Skeletal muscle tissue (tissue), 4 donors: Measurements from ENCODE around the gene SNRNP25. TPM values are rescaled to one million over a fixed set of nuclear protein-coding genes. Genes with fewer than 3 reads are reported as not detected.
"Not testable (repeated sequence)": the region's sequence is repeated elsewhere in the genome, so short reads cannot be mapped to it uniquely, and the experiment has no call there.

Experiments used
- H3K27ac ChIP-seq: one replicate; pipeline ENCODE4 v1.7.0; 2013; ENCODE audit warnings: mild to moderate bottlenecking, low read depth, low read length, inconsistent platforms
- H3K27me3 ChIP-seq, 3 donors: one replicate each; pipeline ENCODE4 v1.7.0; 2013; ENCODE audit warnings: low read length in 3 of 3; ENCODE audit not compliant: control insufficient read depth in 3 of 3, insufficient read depth in 3 of 3
- H3K36me3 ChIP-seq, 3 donors: one replicate each; pipeline ENCODE4 v1.7.0; 2013; ENCODE audit warnings: low read length in 3 of 3; ENCODE audit not compliant: control insufficient read depth in 3 of 3, insufficient read depth in 3 of 3
- H3K4me1 ChIP-seq, 3 donors: one replicate each; pipeline ENCODE4 v1.7.0; 2013; ENCODE audit warnings: low read length in 3 of 3, mild to moderate bottlenecking in 3 of 3; ENCODE audit not compliant: control insufficient read depth in 3 of 3, insufficient read depth in 3 of 3
- H3K4me3 ChIP-seq, 3 donors: one replicate each; pipeline ENCODE4 v1.7.0; 2013; ENCODE audit warnings: low read length in 3 of 3
- H3K9ac ChIP-seq, 3 donors: one replicate each; pipeline ENCODE4 v1.7.0; 2013; ENCODE audit warnings: low read length in 3 of 3, mild to moderate bottlenecking in 3 of 3, moderate library complexity in 2 of 3, low read depth in 1 of 3
- H3K9me3 ChIP-seq, 3 donors: one replicate each; pipeline ENCODE4 v1.7.0; 2013; ENCODE audit warnings: low read length in 3 of 3; ENCODE audit not compliant: control insufficient read depth in 3 of 3
- total RNA-seq: library from RNA; depleted of rRNA; stranded (reverse); fragments of >200 nt; gene quantifications from one replicate; pipeline ENCODE4 v1.2.3, GENCODE V29; 2014
- donor health status: Osteomylitis.

The SNRNP25 gene
- total RNA-seq, 1 donor from 2014 or later: 16.2 TPM

- Histone ChIP-seq H3K27ac (no peak overlapping the region), H3K27me3 (no peaks in the 10 kb centered on the region), H3K36me3 (peaks cover 0 to 2% (median 0%) of the 10 kb centered on the region in 3 donors), H3K4me3 (no peak overlapping the region), H3K9ac (no peak overlapping the region), H3K4me1 (peaks cover 0 to 3% (median 3%) of the 10 kb centered on the region in 3 donors), H3K9me3 (no peaks in the 10 kb centered on the region)
These were observed 19.6 kb upstream of the SNRNP25 start for GRCh38 chr16:33877-34647.

GRCh38 chr16:34648-34987 lies 19.0 kb upstream of the SNRNP25 start:
- peaks cover 0 to 3% (median 3%) of the 10 kb centered on the region in 3 donors for H3K4me1 ChIP-seq
- no peak overlapping the region for H3K4me3 ChIP-seq
- no peak overlapping the region for H3K27ac ChIP-seq
- H3K9ac ChIP-seq: no peak overlapping the region
- no peaks in the 10 kb centered on the region for H3K27me3 ChIP-seq
- H3K36me3 ChIP-seq: peaks cover 0 to 3% (median 0%) of the 10 kb centered on the region in 3 donors
- H3K9me3 ChIP-seq: no peaks in the 10 kb centered on the region

GRCh38 chr16:35011-35677 lies 18.5 kb upstream of the SNRNP25 start:
- Histone ChIP-seq H3K4me1 (peaks cover 0 to 3% (median 3%) of the 10 kb centered on the region in 3 donors), H3K9me3 (no peaks in the 10 kb centered on the region), H3K27ac (no peak overlapping the region), H3K9ac (no peak overlapping the region), H3K27me3 (no peaks in the 10 kb centered on the region), H3K4me3 (no peak overlapping the region), H3K36me3 (peaks cover 0 to 3% (median 0%) of the 10 kb centered on the region in 3 donors)

- Histone ChIP-seq H3K9me3 (no peaks in the 10 kb centered on the region), H3K27ac (no peak overlapping the region), H3K4me1 (peaks cover 0 to 3% (median 3%) of the 10 kb centered on the region in 3 donors), H3K9ac (no peak overlapping the region), H3K4me3 (no peak overlapping the region), H3K36me3 (peaks cover 0 to 3% (median 0%) of the 10 kb centered on the region in 3 donors), H3K27me3 (no peaks in the 10 kb centered on the region)
These were observed 17.8 kb upstream of the SNRNP25 start for GRCh38 chr16:35678-36305.

- Histone ChIP-seq H3K36me3 (peaks cover 0 to 3% (median 0%) of the 10 kb centered on the region in 3 donors), H3K27me3 (no peaks in the 10 kb centered on the region), H3K4me3 (no peak overlapping the region), H3K9me3 (no peaks in the 10 kb centered on the region), H3K4me1 (peaks cover 0 to 3% (median 3%) of the 10 kb centered on the region in 3 donors), H3K9ac (no peak overlapping the region), H3K27ac (no peak overlapping the region)
These were observed 17.2 kb upstream of the SNRNP25 start for GRCh38 chr16:36336-36984.

GRCh38 chr16:37511-37910 lies 16.1 kb upstream of the SNRNP25 start:
- no peak overlapping the region for H3K4me3 ChIP-seq

GRCh38 chr16:38206-38605 lies 15.4 kb upstream of the SNRNP25 start:
- H3K27ac ChIP-seq, H3K9me3 ChIP-seq, H3K4me1 ChIP-seq, H3K9ac ChIP-seq, H3K4me3 ChIP-seq, H3K27me3 ChIP-seq, H3K36me3 ChIP-seq: not testable (repeated sequence)

More at GRCh38 chr16:37511-37910, 16.1 kb upstream of the SNRNP25 start:
- Histone ChIP-seq H3K9me3 (no peaks in the 10 kb centered on the region), H3K27ac (no peak overlapping the region), H3K9ac (no peak overlapping the region), H3K36me3 (peaks cover 0 to 3% (median 0%) of the 10 kb centered on the region in 3 donors), H3K4me1 (peaks cover 0 to 3% (median 3%) of the 10 kb centered on the region in 3 donors), H3K27me3 (no peaks in the 10 kb centered on the region)

- H3K27ac ChIP-seq: no peak overlapping the region
- H3K4me1 ChIP-seq: peaks cover 0 to 3% (median 3%) of the 10 kb centered on the region in 3 donors
These were observed 14.4 kb upstream of the SNRNP25 start for GRCh38 chr16:38941-39892.

GRCh38 chr16:41439-42068 lies 12.1 kb upstream of the SNRNP25 start:
- H3K9ac ChIP-seq: no peak overlapping the region
- H3K27me3 ChIP-seq: no peaks in the 10 kb centered on the region
- peaks cover 3 to 14% (median 7%) of the 10 kb centered on the region in 3 donors for H3K36me3 ChIP-seq
- H3K9me3 ChIP-seq: no peaks in the 10 kb centered on the region
- H3K27ac ChIP-seq: no peak overlapping the region
- peak overlapping the region in 1 of 3 donors; percentile 14 for H3K4me3 ChIP-seq
- H3K4me1 ChIP-seq: no peaks in the 10 kb centered on the region

More at GRCh38 chr16:38941-39892, 14.4 kb upstream of the SNRNP25 start:
- no peak overlapping the region for H3K4me3 ChIP-seq
- H3K36me3 ChIP-seq: peaks cover 0 to 3% (median 0%) of the 10 kb centered on the region in 3 donors
- H3K9me3 ChIP-seq: no peaks in the 10 kb centered on the region
- no peak overlapping the region for H3K9ac ChIP-seq
- no peaks in the 10 kb centered on the region for H3K27me3 ChIP-seq
